ENCODE results near the gene DIDO1. TPM values are rescaled to one million over a fixed set of nuclear protein-coding genes. Genes with fewer than 3 reads are reported as not detected.

The DIDO1 gene
- polyA plus RNA-seq (2013, experiment 1 of 2): 37.6 TPM
- 38.2 TPM for polyA plus RNA-seq (2013, experiment 2 of 2)

GRCh38 chr20:62926229-62927127 lies at the start of gene DIDO1:
DIDO1 (minus strand) TSS chr20:62926505.
- Histone ChIP-seq H3K4me1 (ENCODE audit: control insufficient read depth, low read depth, low read length) (peaks cover 18% of the 10 kb centered on the region), H3K4me3 (ENCODE audit: low read length) (peak within 1 kb of the TSS; percentile 94), H2AK5ac (ENCODE audit: low read length) (no peak within 1 kb of the TSS), H3K27me3 (ENCODE audit: insufficient read depth, low read length, poor library complexity) (no peaks in the 10 kb centered on the region), H2BK120ac (ENCODE audit: low read depth, low read length) (peak within 1 kb of the TSS; percentile 90), H3K23ac (ENCODE audit: low read length) (peak within 1 kb of the TSS; percentile 95), H3K18ac (ENCODE audit: low read length) (peak within 1 kb of the TSS; percentile 100), H3K56ac (ENCODE audit: low read length) (peak within 1 kb of the TSS; percentile 95), H3K9ac (ENCODE audit: low read length) (peak within 1 kb of the TSS; percentile 96), H4K8ac (ENCODE audit: low read depth, low read length) (peak within 1 kb of the TSS; percentile 87), H3K79me2 (ENCODE audit: control insufficient read depth, insufficient read depth, low read length) (peaks cover 81% of the 10 kb centered on the region), H3K4me2 (ENCODE audit: low read length) (peak within 1 kb of the TSS; percentile 93), H3K27ac (ENCODE audit: low read depth, low read length) (peak within 1 kb of the TSS; percentile 91), H3K4ac (ENCODE audit: low read depth, low read length) (peak within 1 kb of the TSS; percentile 99), H3K79me1 (ENCODE audit: low read length) (peaks cover 6% of the 10 kb centered on the region), H2BK15ac (replicated peaks; ENCODE audit: low read depth) (no peak within 1 kb of the TSS), H3K36me3 (ENCODE audit: control insufficient read depth, insufficient read depth, low read length) (no peaks in the 10 kb centered on the region), H2BK5ac (ENCODE audit: low read length) (peak within 1 kb of the TSS; percentile 81), H4K5ac (ENCODE audit: low read length) (no peak within 1 kb of the TSS)
- no CpG with 5 or more reads among the region's 92 CpGs for WGBS (ENCODE audit: extremely low coverage, insufficient coverage, low lambda C conversion rate)
- DNase-seq: peak; percentile 88

GRCh38 chr20:62975251-62975760 lies 49.0 kb upstream of the DIDO1 start:
- Histone ChIP-seq H3K4ac (ENCODE audit: low read depth, low read length) (no peak overlapping the region), H3K4me2 (ENCODE audit: low read length) (no peak overlapping the region), H3K79me2 (ENCODE audit: control insufficient read depth, insufficient read depth, low read length) (no peaks in the 10 kb centered on the region), H3K27me3 (ENCODE audit: insufficient read depth, low read length, poor library complexity) (peaks cover 16% of the 10 kb centered on the region), H2BK15ac (replicated peaks; ENCODE audit: low read depth) (no peak overlapping the region), H2AK5ac (ENCODE audit: low read length) (no peak overlapping the region), H3K36me3 (ENCODE audit: control insufficient read depth, insufficient read depth, low read length) (no peaks in the 10 kb centered on the region), H2BK5ac (ENCODE audit: low read length) (no peak overlapping the region), H3K4me1 (ENCODE audit: control insufficient read depth, low read depth, low read length) (no peaks in the 10 kb centered on the region), H3K23ac (ENCODE audit: low read length) (no peak overlapping the region), H2BK120ac (ENCODE audit: low read depth, low read length) (no peak overlapping the region), H3K27ac (ENCODE audit: low read depth, low read length) (no peak overlapping the region), H4K8ac (ENCODE audit: low read depth, low read length) (no peak overlapping the region), H4K5ac (ENCODE audit: low read length) (no peak overlapping the region), H3K9ac (ENCODE audit: low read length) (no peak overlapping the region), H3K79me1 (ENCODE audit: low read length) (no peaks in the 10 kb centered on the region), H3K18ac (ENCODE audit: low read length) (no peak overlapping the region), H3K56ac (ENCODE audit: low read length) (no peak overlapping the region), H3K4me3 (ENCODE audit: low read length) (no peak overlapping the region)
- no peak for DNase-seq
- no CpG with 5 or more reads among the region's 10 CpGs for WGBS (ENCODE audit: extremely low coverage, insufficient coverage, low lambda C conversion rate)

- Histone ChIP-seq H3K79me1 (ENCODE audit: low read length) (no peaks in the 10 kb centered on the region), H2BK120ac (ENCODE audit: low read depth, low read length) (no peak overlapping the region), H4K8ac (ENCODE audit: low read depth, low read length) (no peak overlapping the region), H3K79me2 (ENCODE audit: control insufficient read depth, insufficient read depth, low read length) (no peaks in the 10 kb centered on the region), H3K4me2 (ENCODE audit: low read length) (peak overlapping the region; percentile 6), H3K4me1 (ENCODE audit: control insufficient read depth, low read depth, low read length) (no peaks in the 10 kb centered on the region), H3K23ac (ENCODE audit: low read length) (no peak overlapping the region), H2BK5ac (ENCODE audit: low read length) (no peak overlapping the region), H3K4me3 (ENCODE audit: low read length) (no peak overlapping the region), H3K18ac (ENCODE audit: low read length) (no peak overlapping the region), H3K27ac (ENCODE audit: low read depth, low read length) (no peak overlapping the region), H3K4ac (ENCODE audit: low read depth, low read length) (no peak overlapping the region), H2AK5ac (ENCODE audit: low read length) (no peak overlapping the region), H3K36me3 (ENCODE audit: control insufficient read depth, insufficient read depth, low read length) (no peaks in the 10 kb centered on the region), H3K9ac (ENCODE audit: low read length) (no peak overlapping the region), H3K27me3 (ENCODE audit: insufficient read depth, low read length, poor library complexity) (peaks cover 16% of the 10 kb centered on the region), H2BK15ac (replicated peaks; ENCODE audit: low read depth) (no peak overlapping the region), H4K5ac (ENCODE audit: low read length) (no peak overlapping the region), H3K56ac (ENCODE audit: low read length) (no peak overlapping the region)
- no CpG with 5 or more reads among the region's 48 CpGs for WGBS (ENCODE audit: extremely low coverage, insufficient coverage, low lambda C conversion rate)
- no peak for DNase-seq
Measured at GRCh38 chr20:62972845-62973745, 46.8 kb upstream of the DIDO1 start.

GRCh38 chr20:62971950-62972844 lies 45.9 kb upstream of the DIDO1 start:
- peak overlapping the region; percentile 6 for H3K4me2 ChIP-seq (ENCODE audit: low read length)
- H4K8ac ChIP-seq (ENCODE audit: low read depth, low read length): no peak overlapping the region
- H4K5ac ChIP-seq (ENCODE audit: low read length): no peak overlapping the region
- H3K79me2 ChIP-seq (ENCODE audit: control insufficient read depth, insufficient read depth, low read length): no peaks in the 10 kb centered on the region
- no peaks in the 10 kb centered on the region for H3K36me3 ChIP-seq (ENCODE audit: control insufficient read depth, insufficient read depth, low read length)
- no peak overlapping the region for H3K18ac ChIP-seq (ENCODE audit: low read length)
- H3K4me3 ChIP-seq (ENCODE audit: low read length): no peak overlapping the region
- H3K4ac ChIP-seq (ENCODE audit: low read depth, low read length): no peak overlapping the region
- peak; percentile 86 for DNase-seq
- H3K79me1 ChIP-seq (ENCODE audit: low read length): no peaks in the 10 kb centered on the region
- no peak overlapping the region for H2AK5ac ChIP-seq (ENCODE audit: low read length)
- no peak overlapping the region for H3K9ac ChIP-seq (ENCODE audit: low read length)
- H3K27me3 ChIP-seq (ENCODE audit: insufficient read depth, low read length, poor library complexity): peaks cover 16% of the 10 kb centered on the region
- H2BK120ac ChIP-seq (ENCODE audit: low read depth, low read length): no peak overlapping the region
- no peak overlapping the region for H3K23ac ChIP-seq (ENCODE audit: low read length)
- peak overlapping the region; percentile 58 for H3K56ac ChIP-seq (ENCODE audit: low read length)
- no CpG with 5 or more reads among the region's 38 CpGs for WGBS (ENCODE audit: extremely low coverage, insufficient coverage, low lambda C conversion rate)
- no peaks in the 10 kb centered on the region for H3K4me1 ChIP-seq (ENCODE audit: control insufficient read depth, low read depth, low read length)
- no peak overlapping the region for H3K27ac ChIP-seq (ENCODE audit: low read depth, low read length)
- no peak overlapping the region for H2BK15ac ChIP-seq (replicated peaks; ENCODE audit: low read depth)
- no peak overlapping the region for H2BK5ac ChIP-seq (ENCODE audit: low read length)
